ENCODE measurements around the gene TSG101. TPM values are rescaled to one million over a fixed set of nuclear protein-coding genes. Genes with fewer than 3 reads are reported as not detected.
A peak's percentile ranks its signal among the peaks of the same experiment; 100 is the strongest.

TSG101 gene
- total RNA-seq (10 to 100 TPM; 59.7 to 77.6 (median 68.7) TPM), polyA plus RNA-seq (10 to 100 TPM; 21.9 to 62.4 TPM)
- long read RNA-seq, donor 1, transcript TSG101-201 (10 exons, 1,824 nt), result major isoform, 90 of 105 reads
- long read RNA-seq, donor 1, partial matches to known transcripts, result 9 of 105 reads
- long read RNA-seq, donor 1, other reads (novel, unspliced or antisense), result 6 of 105 reads
- long read RNA-seq, donor 2, transcript TSG101-201 (10 exons, 1,824 nt), result major isoform, 98 of 112 reads
- long read RNA-seq, donor 2, partial matches to known transcripts, result 7 of 112 reads
- long read RNA-seq, donor 2, other reads (novel, unspliced or antisense), result 7 of 112 reads
- long read RNA-seq, donor 3, transcript TSG101-201 (10 exons, 1,824 nt), result major isoform, 244 of 263 reads
- long read RNA-seq, donor 3, partial matches to known transcripts, result 4 of 263 reads
- long read RNA-seq, donor 3, other reads (novel, unspliced or antisense), result 15 of 263 reads

- TF ChIP-seq, protein P1, sequence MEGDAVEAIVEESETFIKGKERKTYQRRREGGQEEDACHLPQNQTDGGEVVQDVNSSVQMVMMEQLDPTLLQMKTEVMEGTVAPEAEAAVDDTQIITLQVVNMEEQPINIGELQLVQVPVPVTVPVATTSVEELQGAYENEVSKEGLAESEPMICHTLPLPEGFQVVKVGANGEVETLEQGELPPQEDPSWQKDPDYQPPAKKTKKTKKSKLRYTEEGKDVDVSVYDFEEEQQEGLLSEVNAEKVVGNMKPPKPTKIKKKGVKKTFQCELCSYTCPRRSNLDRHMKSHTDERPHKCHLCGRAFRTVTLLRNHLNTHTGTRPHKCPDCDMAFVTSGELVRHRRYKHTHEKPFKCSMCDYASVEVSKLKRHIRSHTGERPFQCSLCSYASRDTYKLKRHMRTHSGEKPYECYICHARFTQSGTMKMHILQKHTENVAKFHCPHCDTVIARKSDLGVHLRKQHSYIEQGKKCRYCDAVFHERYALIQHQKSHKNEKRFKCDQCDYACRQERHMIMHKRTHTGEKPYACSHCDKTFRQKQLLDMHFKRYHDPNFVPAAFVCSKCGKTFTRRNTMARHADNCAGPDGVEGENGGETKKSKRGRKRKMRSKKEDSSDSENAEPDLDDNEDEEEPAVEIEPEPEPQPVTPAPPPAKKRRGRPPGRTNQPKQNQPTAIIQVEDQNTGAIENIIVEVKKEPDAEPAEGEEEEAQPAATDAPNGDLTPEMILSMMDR (IDR thresholded peaks at IDR 0.05), result no peak
- 0 to 1% methylated on average over 54 to 57 of the region's 57 CpGs for WGBS, 2 donors
- intact Hi-C loops (cut with DNase I), result loop anchor here in 4 of 10 donors (2.0 to 10.0 kb wide), 6 partner anchors 61 to 204 kb away; partner anchors contain the start of genes LDHA (in 3 of the 4), GTF2H1 (in 2 of the 4), HPS5 (in 2 of the 4) and IGSF22 (in 1 of the 4)
- DNase-seq (peak; percentile 95), ATAC-seq (peak; percentile 98 to 100 (median 99))
- Histone ChIP-seq H3K9me3 (no peaks in the 10 kb centered on the region), H3K36me3 (peaks cover 0 to 39% (median 0%) of the 10 kb centered on the region in 9 donors), H3K4me3 (peak within 1 kb of the TSS; percentile 58 to 99 (median 84)), H3K27me3 (no peaks in the 10 kb centered on the region), H3K4me1 (peaks cover 5 to 43% (median 30%) of the 10 kb centered on the region in 9 donors), H3K27ac (peak within 1 kb of the TSS; percentile 83 to 97 (median 95))
These were observed at the start of gene TSG101 for GRCh38 chr11:18526521-18527296. Gene TSG101, minus strand, starts transcription at chr11:18526942. Its CDS starts 126 bp downstream, at chr11:18526816.

DNA sequence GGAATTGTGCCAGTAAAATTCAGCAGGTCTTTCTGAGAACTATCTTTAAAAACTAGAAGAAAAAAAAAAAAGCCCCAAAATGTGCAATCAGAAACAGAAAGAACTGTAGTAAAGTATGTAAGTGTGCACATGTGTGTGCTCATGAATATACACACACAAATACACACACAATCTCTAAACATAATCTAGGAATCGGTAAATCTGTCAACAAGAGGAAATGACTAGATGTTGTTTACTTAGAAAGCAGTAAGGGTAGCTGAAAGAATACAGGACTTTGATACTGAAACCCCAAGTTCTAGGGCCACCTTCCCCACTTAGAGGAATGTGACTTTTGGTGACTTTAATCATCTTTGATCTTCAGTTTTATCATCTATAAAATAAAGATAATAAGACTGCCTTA, 48.6 kb upstream of the TSG101 start:
- WGBS, 2 donors, result 69 to 85% methylated on average over 1 of the region's 1 CpG
- Histone ChIP-seq H3K4me3 (no peak overlapping the region), H3K4me1 (peaks cover 0 to 4% (median 0%) of the 10 kb centered on the region in 9 donors), H3K27me3 (no peaks in the 10 kb centered on the region), H3K9me3 (no peaks in the 10 kb centered on the region), H3K27ac (no peak overlapping the region), H3K36me3 (peaks cover 0 to 93% (median 23%) of the 10 kb centered on the region in 9 donors)
- TF ChIP-seq, protein P1 (IDR thresholded peaks at IDR 0.05), result no peak
- ATAC-seq (no peak), DNase-seq (no peak)
- intact Hi-C loops (cut with DNase I), result no loop called here

DNA sequence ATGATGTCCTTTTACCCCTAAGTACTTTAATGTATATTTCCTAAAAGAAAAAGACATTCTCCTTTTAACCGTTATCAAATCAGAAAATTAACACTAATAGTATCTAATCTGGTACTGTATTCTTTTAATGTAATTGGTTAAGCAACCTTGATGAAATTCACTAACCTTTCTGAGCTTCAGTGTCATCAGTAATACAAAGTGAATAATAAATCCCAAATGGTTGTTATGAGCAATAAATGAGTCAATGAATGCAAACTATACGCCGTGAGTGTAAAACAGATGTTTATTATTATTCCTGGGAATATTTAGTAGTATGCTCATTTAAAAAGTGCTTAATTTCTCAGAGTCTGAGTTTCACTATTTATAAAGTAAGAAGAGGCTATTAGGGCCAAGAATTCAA, 40.3 kb upstream of the TSG101 start:
- H3K36me3 ChIP-seq, result peaks cover 0 to 99% (median 34%) of the 10 kb centered on the region in 9 donors

DNA sequence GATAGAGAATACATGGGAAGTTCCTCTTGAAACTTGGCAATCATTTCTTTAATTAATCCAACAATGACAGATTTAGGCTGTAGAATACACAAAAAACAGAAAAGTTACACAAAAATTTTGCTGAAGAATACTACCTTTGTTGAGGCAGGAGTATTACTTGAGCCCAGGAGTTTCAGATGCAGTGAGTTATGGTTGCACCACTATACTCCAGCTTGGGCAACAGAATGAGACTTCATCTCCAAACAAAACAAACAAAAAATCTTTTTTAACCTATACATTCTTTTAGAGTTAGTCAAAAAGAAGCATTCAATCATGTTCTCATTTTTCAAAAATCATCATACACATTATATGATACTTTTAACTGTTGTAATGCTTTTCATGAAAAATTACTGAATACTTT, 39.7 kb upstream of the TSG101 start:
- Histone ChIP-seq H3K4me1 (no peaks in the 10 kb centered on the region), H3K36me3 (peaks cover 0 to 99% (median 36%) of the 10 kb centered on the region in 9 donors), H3K4me3 (no peak overlapping the region), H3K27me3 (no peaks in the 10 kb centered on the region), H3K9me3 (no peaks in the 10 kb centered on the region), H3K27ac (no peak overlapping the region)
- no peak for DNase-seq
- intact Hi-C loops (cut with DNase I), result no loop called here
- TF ChIP-seq, protein P1 (IDR thresholded peaks at IDR 0.05), result no peak
- ATAC-seq, result no peak

More for the DNA sequence above, 40.3 kb upstream of the TSG101 start:
- WGBS, 2 donors, result 98% methylated on average over 3 of the region's 3 CpGs
- Histone ChIP-seq H3K4me3 (no peak overlapping the region), H3K4me1 (no peaks in the 10 kb centered on the region), H3K27ac (no peak overlapping the region), H3K27me3 (no peaks in the 10 kb centered on the region), H3K9me3 (no peaks in the 10 kb centered on the region)
- DNase-seq (no peak), ATAC-seq (no peak)
- intact Hi-C loops (cut with DNase I), result no loop called here
- TF ChIP-seq, protein P1 (IDR thresholded peaks at IDR 0.05), result no peak
